MM.1S (cell line): ENCODE results near the gene MALSU1.

Source experiments
- DNase-seq: peaks from one replicate; pipeline ENCODE4 v3.0.0-alpha.2; 2015
- H2AFZ ChIP-seq: fragments of 300-600 bp; sonication (generic); 2 replicates; pipeline ENCODE4 v1.6.0; 2016; ENCODE audit warnings: antibody characterized with exemption, low read length
- H3F3A ChIP-seq: fragments of 300-600 bp; sonication (generic); 2 replicates; pipeline ENCODE4 v1.6.1; 2016; ENCODE audit warnings: mild to moderate bottlenecking, antibody characterized with exemption, low read length, moderate library complexity, mixed read lengths; ENCODE audit not compliant: insufficient read depth
- H3K27ac ChIP-seq: fragments of 300-600 bp; sonication (generic); 2 replicates; pipeline ENCODE4 v1.5.1; 2016; ENCODE audit warnings: mild to moderate bottlenecking, low read length
- H3K27me3 ChIP-seq: fragments of 300-600 bp; sonication (generic); replicated peaks from 2 replicates; pipeline ENCODE4 v1.6.0; 2016; ENCODE audit warnings: low read length; ENCODE audit not compliant: insufficient read depth
- H3K36me3 ChIP-seq: fragments of 300-600 bp; sonication (generic); replicated peaks from 2 replicates; pipeline ENCODE4 v1.6.1; 2016; ENCODE audit warnings: mild to moderate bottlenecking, low read length, mixed read lengths; ENCODE audit not compliant: insufficient read depth
- H3K4me1 ChIP-seq: fragments of 300-600 bp; sonication (generic); 2 replicates; pipeline ENCODE4 v1.6.1; 2016; ENCODE audit warnings: low read length, mixed read lengths
- H3K4me2 ChIP-seq: fragments of 300-600 bp; sonication (generic); 2 replicates; pipeline ENCODE4 v1.6.0; 2016; ENCODE audit warnings: low read depth, low read length
- H3K4me3 ChIP-seq: fragments of 300-600 bp; sonication (generic); 2 replicates; pipeline ENCODE4 v1.5.1; 2016; ENCODE audit warnings: low read length, mixed read lengths
- H3K79me2 ChIP-seq: fragments of 300-600 bp; sonication (generic); 2 replicates; pipeline ENCODE4 v1.6.1; 2016; ENCODE audit warnings: mixed run types, low read length, mixed read lengths
- H3K9ac ChIP-seq: fragments of 300-600 bp; sonication (generic); 2 replicates; pipeline ENCODE4 v1.6.1; 2016; ENCODE audit warnings: low read length, mixed read lengths
- H3K9me2 ChIP-seq: fragments of 300-600 bp; sonication (generic); replicated peaks from 2 replicates; pipeline ENCODE4 v1.6.1; 2016; ENCODE audit warnings: mild to moderate bottlenecking, low read length, mixed read lengths; ENCODE audit not compliant: insufficient read depth
- H3K9me3 ChIP-seq: fragments of 300-600 bp; sonication (generic); replicated peaks from 2 replicates; pipeline ENCODE4 v1.6.1; 2016; ENCODE audit warnings: mild to moderate bottlenecking, low read length, mixed read lengths; ENCODE audit not compliant: insufficient read depth
- H4K20me1 ChIP-seq: fragments of 300-600 bp; sonication (generic); 2 replicates; pipeline ENCODE4 v1.6.1; 2016; ENCODE audit warnings: mild to moderate bottlenecking, low read length, moderate library complexity, mixed read lengths; ENCODE audit not compliant: insufficient read depth
- EZH2 ChIP-seq: fragments of 300-600 bp; sonication (generic); optimal IDR thresholded peaks from 2 replicates; pipeline ENCODE3; 2017; ENCODE audit warnings: low read depth, mild to moderate bottlenecking, antibody characterized with exemption, low read length, mixed read lengths
- EZH2phosphoT487 ChIP-seq: fragments of 300-600 bp; sonication (generic); IDR thresholded peaks from 2 replicates; pipeline ENCODE4 v1.6.1; 2018; ENCODE audit warnings: antibody characterized with exemption, low read length
- TF ChIP-seq, protein P1 (sequence below): fragments of 300-600 bp; sonication (generic); IDR thresholded peaks from 2 replicates; pipeline ENCODE4 v1.5.1; 2016; ENCODE audit warnings: antibody characterized with exemption, low read length, mixed read lengths

MALSU1 gene

DNA sequence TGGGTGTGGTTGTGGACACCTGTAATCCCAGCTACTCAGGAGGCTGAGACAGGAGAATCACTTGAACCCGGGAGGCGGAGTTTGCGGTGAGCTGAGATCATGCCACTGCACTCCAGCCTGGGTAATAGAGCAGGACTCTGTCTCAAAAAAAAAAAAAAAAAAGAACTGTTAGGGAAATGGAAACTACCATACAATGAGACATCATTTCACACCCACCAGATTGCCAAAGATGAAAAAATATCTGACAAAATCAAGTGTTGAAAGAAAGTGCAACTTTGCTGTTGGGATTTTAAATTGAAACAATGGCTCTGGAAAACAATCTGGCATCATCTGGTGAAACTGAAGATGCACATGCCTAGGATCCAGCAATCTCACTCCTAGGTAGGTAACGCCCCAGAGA, 16.1 kb upstream of the MALSU1 start:
- no peak overlapping the region for H3K4me2 ChIP-seq
- no peaks in the 10 kb centered on the region for H4K20me1 ChIP-seq
- no peak overlapping the region for H2AFZ ChIP-seq
- H3K4me1 ChIP-seq = no peaks in the 10 kb centered on the region
- no peaks in the 10 kb centered on the region for H3K36me3 ChIP-seq
- H3K9ac ChIP-seq = no peak overlapping the region
- TF ChIP-seq, protein P1, sequence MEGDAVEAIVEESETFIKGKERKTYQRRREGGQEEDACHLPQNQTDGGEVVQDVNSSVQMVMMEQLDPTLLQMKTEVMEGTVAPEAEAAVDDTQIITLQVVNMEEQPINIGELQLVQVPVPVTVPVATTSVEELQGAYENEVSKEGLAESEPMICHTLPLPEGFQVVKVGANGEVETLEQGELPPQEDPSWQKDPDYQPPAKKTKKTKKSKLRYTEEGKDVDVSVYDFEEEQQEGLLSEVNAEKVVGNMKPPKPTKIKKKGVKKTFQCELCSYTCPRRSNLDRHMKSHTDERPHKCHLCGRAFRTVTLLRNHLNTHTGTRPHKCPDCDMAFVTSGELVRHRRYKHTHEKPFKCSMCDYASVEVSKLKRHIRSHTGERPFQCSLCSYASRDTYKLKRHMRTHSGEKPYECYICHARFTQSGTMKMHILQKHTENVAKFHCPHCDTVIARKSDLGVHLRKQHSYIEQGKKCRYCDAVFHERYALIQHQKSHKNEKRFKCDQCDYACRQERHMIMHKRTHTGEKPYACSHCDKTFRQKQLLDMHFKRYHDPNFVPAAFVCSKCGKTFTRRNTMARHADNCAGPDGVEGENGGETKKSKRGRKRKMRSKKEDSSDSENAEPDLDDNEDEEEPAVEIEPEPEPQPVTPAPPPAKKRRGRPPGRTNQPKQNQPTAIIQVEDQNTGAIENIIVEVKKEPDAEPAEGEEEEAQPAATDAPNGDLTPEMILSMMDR = no peak
- TF ChIP-seq EZH2 (no peak), EZH2phosphoT487 (no peak)
- H3K9me3 ChIP-seq = no peaks in the 10 kb centered on the region
- no peak overlapping the region for H3K4me3 ChIP-seq
- H3K27me3 ChIP-seq = no peaks in the 10 kb centered on the region
- no peak overlapping the region for H3K27ac ChIP-seq
- no peak for DNase-seq
- no peaks in the 10 kb centered on the region for H3K79me2 ChIP-seq
- H3F3A ChIP-seq = no peaks in the 10 kb centered on the region
- H3K9me2 ChIP-seq = no peaks in the 10 kb centered on the region

DNA sequence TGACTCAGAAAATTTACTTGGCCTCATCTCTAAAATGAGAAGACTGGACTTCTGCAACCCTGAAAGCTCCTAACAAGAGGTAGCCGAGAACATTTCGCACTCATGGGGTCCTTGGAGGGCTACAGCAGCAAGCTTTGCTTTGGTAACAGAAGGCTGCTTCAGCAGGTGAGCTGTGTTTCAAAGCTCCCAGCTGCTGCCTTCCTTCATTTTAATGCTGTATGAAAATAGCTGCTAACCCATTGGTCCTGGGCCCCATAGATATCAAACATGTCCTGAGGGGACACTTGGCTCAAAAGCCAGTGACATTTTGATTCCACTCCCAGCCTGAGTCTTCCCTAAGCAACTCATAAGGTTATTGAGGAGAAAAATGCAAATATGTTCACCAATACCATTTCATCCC, 14.3 kb upstream of the MALSU1 start:
- TF ChIP-seq, protein P1 = no peak
- TF ChIP-seq EZH2 (no peak), EZH2phosphoT487 (no peak)
- no peaks in the 10 kb centered on the region for H3K27me3 ChIP-seq
- H3K79me2 ChIP-seq = no peaks in the 10 kb centered on the region
- no peak for DNase-seq
- no peak overlapping the region for H3K4me2 ChIP-seq
- no peak overlapping the region for H3K9ac ChIP-seq
- H2AFZ ChIP-seq = no peak overlapping the region
- H3K27ac ChIP-seq = no peak overlapping the region
- H3K9me3 ChIP-seq = no peaks in the 10 kb centered on the region
- no peaks in the 10 kb centered on the region for H3K36me3 ChIP-seq
- no peak overlapping the region for H3K4me3 ChIP-seq
- H4K20me1 ChIP-seq = no peaks in the 10 kb centered on the region
- no peaks in the 10 kb centered on the region for H3K9me2 ChIP-seq
- no peaks in the 10 kb centered on the region for H3F3A ChIP-seq
- H3K4me1 ChIP-seq = no peaks in the 10 kb centered on the region

- DNase-seq = no peak
- Histone ChIP-seq H3K9me2 (no peaks in the 10 kb centered on the region), H2AFZ (no peak overlapping the region), H4K20me1 (no peaks in the 10 kb centered on the region), H3K27me3 (no peaks in the 10 kb centered on the region), H3K4me3 (no peak overlapping the region), H3K36me3 (no peaks in the 10 kb centered on the region), H3F3A (no peaks in the 10 kb centered on the region), H3K27ac (no peak overlapping the region), H3K9me3 (no peaks in the 10 kb centered on the region), H3K9ac (no peak overlapping the region), H3K79me2 (no peaks in the 10 kb centered on the region), H3K4me1 (no peaks in the 10 kb centered on the region), H3K4me2 (no peak overlapping the region)
- TF ChIP-seq EZH2 (no peak), EZH2phosphoT487 (no peak)
- TF ChIP-seq, protein P1 = no peak
These were observed 13.2 kb upstream of the MALSU1 start for GRCh38 chr7:23285657-23286646.
